Brain microvascular endothelial cell (primary cell): Measurements from ENCODE around the gene ZFYVE19.

ENCODE experiments used
- DNase-seq: peaks from one replicate; pipeline ENCODE4 v3.0.0-alpha.2; 2020
- H3K27ac ChIP-seq: fragments of 250-450 bp; sonication (Bioruptor Pico); 2 replicates; pipeline ENCODE4 v1.5.1; 2020; ENCODE audit warnings: mild to moderate bottlenecking, moderate library complexity
- H3K27me3 ChIP-seq: fragments of 250-450 bp; sonication (Bioruptor Pico); replicated peaks from 2 replicates; pipeline ENCODE4 v1.5.1; 2020; ENCODE audit warnings: mild to moderate bottlenecking
- H3K36me3 ChIP-seq: fragments of 250-450 bp; sonication (Bioruptor Pico); replicated peaks from 2 replicates; pipeline ENCODE4 v1.5.1; 2020; ENCODE audit warnings: mild to moderate bottlenecking
- H3K4me3 ChIP-seq: 2 replicates; pipeline ENCODE4 v1.5.1; 2011; ENCODE audit warnings: low read depth, mild to moderate bottlenecking, control low read depth, low read length, moderate library complexity
- in situ Hi-C: cut with HindIII; loops from 2 replicates; pipeline ENCODE4 v1.10.0; 2017; ENCODE audit warnings: low sequenced_read_pairs, low pct_ligation_motif_present
- TF ChIP-seq, protein P1 (sequence below): IDR thresholded peaks from 2 replicates; pipeline ENCODE4 v1.5.1; 2011; ENCODE audit warnings: low read depth, mild to moderate bottlenecking, moderate library complexity, low read length, control low read depth, inconsistent platforms; ENCODE audit errors: missing control alignments

Gene ZFYVE19

DNA sequence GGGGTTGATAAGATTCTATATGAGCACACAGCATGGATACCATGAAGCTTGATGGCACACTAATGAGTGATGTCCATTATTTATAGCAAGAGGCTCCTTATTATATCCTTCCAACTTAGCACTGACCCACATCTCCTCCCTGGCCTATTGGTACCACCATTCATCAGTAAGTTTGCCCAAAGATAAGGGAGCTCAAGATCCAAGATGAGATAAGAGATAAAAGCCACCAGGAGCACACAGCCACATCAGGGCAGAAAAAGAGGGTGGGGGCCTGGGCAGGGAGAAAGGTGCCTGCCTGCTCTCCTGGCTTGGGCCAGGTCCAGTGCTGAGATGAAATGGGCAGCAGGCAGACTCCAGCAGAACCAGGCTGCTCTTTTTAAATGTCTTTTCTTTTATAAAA, 26.0 kb downstream of the ZFYVE19 start:
- Histone ChIP-seq H3K4me3 (no peak overlapping the region), H3K27ac (no peak overlapping the region), H3K27me3 (no peaks in the 10 kb centered on the region), H3K36me3 (no peaks in the 10 kb centered on the region)
- TF ChIP-seq, protein P1, sequence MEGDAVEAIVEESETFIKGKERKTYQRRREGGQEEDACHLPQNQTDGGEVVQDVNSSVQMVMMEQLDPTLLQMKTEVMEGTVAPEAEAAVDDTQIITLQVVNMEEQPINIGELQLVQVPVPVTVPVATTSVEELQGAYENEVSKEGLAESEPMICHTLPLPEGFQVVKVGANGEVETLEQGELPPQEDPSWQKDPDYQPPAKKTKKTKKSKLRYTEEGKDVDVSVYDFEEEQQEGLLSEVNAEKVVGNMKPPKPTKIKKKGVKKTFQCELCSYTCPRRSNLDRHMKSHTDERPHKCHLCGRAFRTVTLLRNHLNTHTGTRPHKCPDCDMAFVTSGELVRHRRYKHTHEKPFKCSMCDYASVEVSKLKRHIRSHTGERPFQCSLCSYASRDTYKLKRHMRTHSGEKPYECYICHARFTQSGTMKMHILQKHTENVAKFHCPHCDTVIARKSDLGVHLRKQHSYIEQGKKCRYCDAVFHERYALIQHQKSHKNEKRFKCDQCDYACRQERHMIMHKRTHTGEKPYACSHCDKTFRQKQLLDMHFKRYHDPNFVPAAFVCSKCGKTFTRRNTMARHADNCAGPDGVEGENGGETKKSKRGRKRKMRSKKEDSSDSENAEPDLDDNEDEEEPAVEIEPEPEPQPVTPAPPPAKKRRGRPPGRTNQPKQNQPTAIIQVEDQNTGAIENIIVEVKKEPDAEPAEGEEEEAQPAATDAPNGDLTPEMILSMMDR, result no peak
- in situ Hi-C loops, result no loop called here
- DNase-seq, result no peak

DNA sequence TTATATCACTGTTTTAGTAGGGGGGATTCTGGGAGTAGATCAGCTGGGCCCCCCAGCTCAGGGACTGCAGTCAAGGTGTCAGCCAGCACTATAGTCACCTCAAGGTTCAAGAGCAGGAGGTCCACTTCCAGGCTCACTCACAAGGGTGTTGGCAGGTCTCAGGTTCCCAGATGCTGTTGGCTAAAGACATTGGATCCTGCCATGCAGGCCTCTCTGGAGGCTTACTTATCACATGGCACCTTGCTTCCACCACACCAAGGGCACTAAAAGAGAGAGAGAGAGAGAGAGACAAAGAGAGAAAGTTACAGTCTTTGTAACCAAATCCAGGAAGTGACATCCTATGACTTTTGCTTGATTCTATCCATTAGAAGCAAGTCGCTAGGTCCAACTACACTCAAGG, 29.1 kb downstream of the ZFYVE19 start:
- Histone ChIP-seq H3K4me3 (no peak overlapping the region), H3K36me3 (no peaks in the 10 kb centered on the region), H3K27me3 (no peaks in the 10 kb centered on the region), H3K27ac (no peak overlapping the region)
- no peak for DNase-seq
- TF ChIP-seq, protein P1, result no peak
- in situ Hi-C loops, result no loop called here

DNA sequence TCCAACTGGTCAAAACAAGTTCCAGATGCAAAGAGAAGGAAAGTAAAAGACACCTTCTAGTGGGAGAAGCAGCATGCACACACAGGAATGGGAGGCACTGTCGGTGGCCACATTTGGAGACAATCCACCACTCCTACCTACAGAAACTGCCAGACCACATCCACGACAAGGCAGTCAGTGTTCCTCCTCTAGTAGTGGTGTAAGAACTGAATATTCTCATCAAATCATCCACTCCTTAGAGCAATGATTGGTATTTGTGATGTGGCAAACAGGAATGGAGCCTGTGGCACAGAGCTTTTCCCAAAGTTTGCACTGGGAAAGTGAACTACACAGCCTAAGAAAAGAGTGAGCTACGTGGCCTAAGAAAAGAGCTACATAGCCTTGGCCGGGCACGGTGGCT, 31.9 kb downstream of the ZFYVE19 start:
- Histone ChIP-seq H3K36me3 (no peaks in the 10 kb centered on the region), H3K27me3 (no peaks in the 10 kb centered on the region), H3K27ac (no peak overlapping the region), H3K4me3 (no peak overlapping the region)
- in situ Hi-C loops, result no loop called here
- TF ChIP-seq, protein P1, result no peak
- no peak for DNase-seq

DNA sequence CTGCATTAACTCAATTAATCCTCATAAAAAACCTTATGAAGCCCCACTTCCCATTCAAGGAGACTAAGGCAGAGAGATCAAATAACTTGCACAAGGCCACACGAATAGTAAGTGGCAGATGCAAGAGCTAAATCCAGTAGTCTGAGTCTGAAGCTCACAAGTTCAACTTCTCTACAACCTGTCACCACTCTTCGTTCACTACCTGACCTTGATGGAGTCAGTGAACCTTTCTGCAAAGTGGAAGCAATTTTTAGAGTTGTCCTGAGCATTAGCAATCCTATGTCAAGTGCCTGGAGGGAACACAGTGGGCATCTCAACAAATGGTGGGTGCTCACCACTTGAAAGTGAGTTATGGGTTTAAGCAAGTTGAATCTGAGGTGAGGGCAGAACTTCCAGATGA, 34.9 kb downstream of the ZFYVE19 start:
- TF ChIP-seq, protein P1, result no peak
- no peak for DNase-seq
- Histone ChIP-seq H3K27me3 (peaks cover 2% of the 10 kb centered on the region), H3K36me3 (no peaks in the 10 kb centered on the region), H3K27ac (no peak overlapping the region), H3K4me3 (no peak overlapping the region)
- in situ Hi-C loops, result no loop called here

DNA sequence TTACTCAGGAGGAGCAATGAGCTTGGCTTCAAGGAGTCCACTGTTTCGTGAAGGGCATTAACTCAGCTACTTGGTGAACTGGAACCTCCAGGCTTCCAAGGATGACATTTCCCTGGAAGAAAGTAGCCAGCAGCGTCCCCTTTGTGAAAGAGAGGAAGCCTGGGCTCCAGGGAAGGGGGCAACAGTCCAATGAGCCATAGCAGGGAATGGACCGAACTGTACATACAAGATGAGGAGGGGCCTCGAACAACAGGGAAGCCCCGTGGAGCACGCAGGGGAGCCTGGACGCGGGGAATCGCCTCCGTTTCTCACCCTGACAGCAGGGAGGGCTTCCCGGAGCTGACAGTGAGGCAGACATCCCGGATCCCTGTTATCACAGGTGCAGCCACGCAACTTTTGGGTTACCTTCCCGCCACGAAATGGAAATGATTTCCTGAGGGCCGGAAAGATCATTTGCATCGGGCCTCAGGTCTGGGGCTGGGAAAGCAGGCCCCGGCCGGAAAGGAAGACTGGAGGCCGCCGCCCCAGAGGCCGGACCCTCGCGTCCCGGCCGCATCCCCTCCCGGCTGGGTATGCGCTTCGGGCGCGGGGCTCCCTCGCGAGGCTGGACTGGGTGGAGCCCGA, 36.5 kb downstream of the ZFYVE19 start:
- in situ Hi-C loops, result no loop called here
- TF ChIP-seq, protein P1, result no peak
- Histone ChIP-seq H3K36me3 (no peaks in the 10 kb centered on the region), H3K4me3 (peak overlapping the region; percentile 20), H3K27ac (no peak overlapping the region), H3K27me3 (peaks cover 2% of the 10 kb centered on the region)
- DNase-seq, result no peak
